Left forelimb (tissue), 1 donor: Measurements from ENCODE around the gene B3GALNT1.
A peak's percentile ranks its signal among the peaks of the same experiment; 100 is the strongest.

ENCODE experiments used
- DNase-seq: peaks from one replicate; pipeline ENCODE4 v3.0.0-alpha.2; 2018; ENCODE audit warnings: low spot score

B3GALNT1 gene

GRCh38 chr3:161104561-161105551 is at the start of gene B3GALNT1:
Gene B3GALNT1 (minus strand): TSS chr3:161105349. CDS start chr3:161086754, 18,595 bp downstream.
- peak; percentile 84 for DNase-seq

GRCh38 chr3:161153480-161153879 is 48.3 kb upstream of the B3GALNT1 start:
- no peak for DNase-seq

- no peak for DNase-seq
Observed at GRCh38 chr3:161150001-161150525, 44.9 kb upstream of the B3GALNT1 start.

- no peak for DNase-seq
Observed at GRCh38 chr3:161149529-161149928, 44.4 kb upstream of the B3GALNT1 start.

GRCh38 chr3:161148832-161149475 is 43.8 kb upstream of the B3GALNT1 start:
- no peak for DNase-seq

GRCh38 chr3:161142486-161142885 is 37.3 kb upstream of the B3GALNT1 start:
- no peak for DNase-seq

- DNase-seq = no peak
Observed at GRCh38 chr3:161139686-161140085, 34.5 kb upstream of the B3GALNT1 start.

GRCh38 chr3:161137260-161137659 is 32.1 kb upstream of the B3GALNT1 start:
- DNase-seq = no peak

- DNase-seq = no peak
Observed at GRCh38 chr3:161132391-161132790, 27.2 kb upstream of the B3GALNT1 start.

- DNase-seq = no peak
Observed at GRCh38 chr3:161126495-161126894, 21.3 kb upstream of the B3GALNT1 start.

- DNase-seq = no peak
Observed at GRCh38 chr3:161117646-161118045, 12.5 kb upstream of the B3GALNT1 start.

- DNase-seq = no peak
Observed at GRCh38 chr3:161108840-161109239, 3.7 kb upstream of the B3GALNT1 start.

GRCh38 chr3:161107311-161107710 is 2.2 kb upstream of the B3GALNT1 start:
- no peak for DNase-seq

- DNase-seq = no peak
Observed at GRCh38 chr3:161103776-161104385, 1.3 kb downstream of the B3GALNT1 start.

- DNase-seq = no peak
Observed at GRCh38 chr3:161101609-161102008, 3.5 kb downstream of the B3GALNT1 start.

- DNase-seq = no peak
Observed at GRCh38 chr3:161100994-161101393, 4.2 kb downstream of the B3GALNT1 start.

GRCh38 chr3:161096771-161097367 is 8.3 kb downstream of the B3GALNT1 start:
- no peak for DNase-seq

- DNase-seq = no peak
Observed at GRCh38 chr3:161093895-161094294, 11.3 kb downstream of the B3GALNT1 start.

GRCh38 chr3:161084277-161084676 is 20.9 kb downstream of the B3GALNT1 start:
- no peak for DNase-seq

- DNase-seq = no peak
Observed at GRCh38 chr3:161083131-161083530, 22.0 kb downstream of the B3GALNT1 start.

- DNase-seq = no peak
Observed at GRCh38 chr3:161082063-161082462, 23.1 kb downstream of the B3GALNT1 start.

GRCh38 chr3:161081633-161082032 is 23.5 kb downstream of the B3GALNT1 start:
- no peak for DNase-seq
